H1 (cell line): ENCODE data around the gene NOC4L. TPM values are rescaled to one million over a fixed set of nuclear protein-coding genes. Genes with fewer than 3 reads are reported as not detected.

Experiments used
- CTCF ChIA-PET: fragments of 300-600 bp; sonication (Branson Sonifier 250); formaldehyde crosslinking; loops from one replicate; lab custom pipeline; 2021; ENCODE audit not compliant: partially characterized antibody; lab: Charles Lee
- POLR2A ChIA-PET: fragments of 300-600 bp; sonication (Branson Sonifier 250); formaldehyde crosslinking; loops from one replicate; lab custom pipeline; 2021; ENCODE audit warnings: inconsistent platforms; ENCODE audit not compliant: partially characterized antibody; lab: Charles Lee
- DNase-seq, 2 experiments: peaks; one replicate each; pipeline versions ENCODE4 v3.0.0 to v3.0.0-alpha.2; 2010 to 2022; ENCODE audit warnings: low spot score in 2 of 2, low read depth in 1 of 2, mixed read lengths in 1 of 2
- FAIRE-seq: peaks from 2 replicates; lab custom pipeline; 2011; peaks lifted over from hg19 to GRCh38; lab: Jason Lieb, UNC
- H2AFZ ChIP-seq: 2 replicates; pipeline ENCODE4 v1.8.1; 2012; ENCODE audit warnings: low read length, inconsistent platforms
- H2AK5ac ChIP-seq: 2 replicates; pipeline ENCODE4 v1.6.1; 2013; ENCODE audit warnings: low read depth, low read length
- H2BK120ac ChIP-seq: replicated peaks from 2 replicates; pipeline ENCODE3; 2013; ENCODE audit warnings: low read depth, low read length, inconsistent platforms
- H2BK12ac ChIP-seq: 2 replicates; pipeline ENCODE4 v1.6.1; 2013; ENCODE audit warnings: low read depth, low read length
- H2BK15ac ChIP-seq: 2 replicates; pipeline ENCODE4 v1.6.1; 2013; ENCODE audit warnings: low read length
- H2BK20ac ChIP-seq: 2 replicates; pipeline ENCODE4 v1.6.1; 2013; ENCODE audit warnings: low read length
- H2BK5ac ChIP-seq: 2 replicates; pipeline ENCODE4 v1.6.1; 2013; ENCODE audit warnings: low read depth, low read length
- H3K14ac ChIP-seq: 2 replicates; pipeline ENCODE4 v1.6.1; 2013; ENCODE audit warnings: inconsistent platforms; ENCODE audit not compliant: insufficient read length
- H3K18ac ChIP-seq: 2 replicates; pipeline ENCODE4 v1.6.1; 2013; ENCODE audit warnings: low read length; ENCODE audit errors: extremely low read depth
- H3K23ac ChIP-seq: 2 replicates; pipeline ENCODE4 v1.6.1; 2013; ENCODE audit warnings: inconsistent platforms; ENCODE audit not compliant: insufficient read length
- H3K23me2 ChIP-seq: 2 replicates; pipeline ENCODE4 v1.6.1; 2013; ENCODE audit warnings: low read depth, low read length
- H3K27ac ChIP-seq: 2 replicates; pipeline ENCODE4 v1.6.1; 2011; ENCODE audit warnings: low read depth, low read length, inconsistent platforms
- H3K27me3 ChIP-seq, 4 experiments: replicated peaks in 1 of 4; 1 replicate in 1 of 4; 2 replicates in 3 of 4; pipeline versions ENCODE4 v1.6.1 to v1.8.1; 2011 to 2013; ENCODE audit warnings: low read length in 3 of 4, mild to moderate bottlenecking in 3 of 4, inconsistent platforms in 2 of 4, mixed read lengths in 2 of 4, moderate library complexity in 1 of 4; ENCODE audit not compliant: control insufficient read depth in 3 of 4, insufficient read depth in 3 of 4; ENCODE audit errors: extremely low read depth in 1 of 4
- H3K36me3 ChIP-seq, 4 experiments: 2 replicates each; pipeline versions ENCODE4 v1.6.1 to v1.8.1; 2011 to 2013; ENCODE audit warnings: mild to moderate bottlenecking in 4 of 4, low read length in 3 of 4, moderate library complexity in 2 of 4, control low read depth in 1 of 4, inconsistent platforms in 1 of 4; ENCODE audit not compliant: insufficient read depth in 4 of 4, control insufficient read depth in 2 of 4
- H3K4ac ChIP-seq: replicated peaks from 2 replicates; pipeline ENCODE3; 2013; ENCODE audit warnings: low read length, low read depth, mixed read lengths, inconsistent platforms; ENCODE audit not compliant: insufficient read length
- H3K4me1 ChIP-seq, 4 experiments: replicated peaks in 1 of 4; 1 replicate in 1 of 4; 2 replicates in 3 of 4; pipeline versions ENCODE4 v1.6.1 to v1.8.1; 2011 to 2013; ENCODE audit warnings: low read length in 3 of 4, inconsistent platforms in 2 of 4, mixed read lengths in 1 of 4; ENCODE audit not compliant: insufficient read depth in 4 of 4, control insufficient read depth in 3 of 4
- H3K4me2 ChIP-seq, 2 experiments: 2 replicates each; pipeline versions ENCODE4 v1.6.1 to v1.8.1; 2011 to 2013; ENCODE audit warnings: low read depth in 2 of 2, low read length in 2 of 2, control low read depth in 1 of 2, inconsistent platforms in 1 of 2, mild to moderate bottlenecking in 1 of 2; ENCODE audit not compliant: insufficient read depth in 1 of 2
- H3K4me3 ChIP-seq, 4 experiments: fragments of 200-600, 300-600 bp in 1 of 4; sonication (generic), shearing (Covaris generic), sonication (Bioruptor Twin) in 1 of 4; 2 replicates each; pipeline versions ENCODE4 v1.5.1 to v1.8.1; 2011 to 2016; ENCODE audit warnings: low read length in 4 of 4, low read depth in 3 of 4, control low read depth in 2 of 4, inconsistent platforms in 2 of 4, mild to moderate bottlenecking in 2 of 4, mixed read lengths in 1 of 4, moderate library complexity in 1 of 4; ENCODE audit not compliant: insufficient read depth in 2 of 4; ENCODE audit errors: extremely low read depth in 1 of 4
- H3K56ac ChIP-seq: replicated peaks from 2 replicates; pipeline ENCODE3; 2013; ENCODE audit warnings: low read depth, mild to moderate bottlenecking, mixed read lengths, low read length, inconsistent platforms; ENCODE audit not compliant: insufficient read length
- H3K79me1 ChIP-seq: 2 replicates; pipeline ENCODE4 v1.6.1; 2013; ENCODE audit warnings: low read depth, low read length, control low read depth
- H3K79me2 ChIP-seq, 2 experiments: 2 replicates each; pipeline versions ENCODE4 v1.6.1 to v1.8.1; 2012 to 2013; ENCODE audit warnings: low read length in 2 of 2, mild to moderate bottlenecking in 2 of 2, inconsistent platforms in 1 of 2; ENCODE audit not compliant: insufficient read depth in 2 of 2, control insufficient read depth in 1 of 2
- H3K9ac ChIP-seq, 4 experiments: replicated peaks in 1 of 4; 1 replicate in 1 of 4; 2 replicates in 3 of 4; pipeline versions ENCODE4 v1.6.1 to v1.8.1; 2011 to 2013; ENCODE audit warnings: low read depth in 3 of 4, low read length in 3 of 4, control low read depth in 2 of 4, mild to moderate bottlenecking in 2 of 4, moderate library complexity in 2 of 4, inconsistent platforms in 1 of 4; ENCODE audit errors: extremely low read depth in 1 of 4
- H3K9me3 ChIP-seq, 2 experiments: 2 replicates each; pipeline versions ENCODE4 v1.6.1 to v1.8.1; 2012 to 2013; ENCODE audit warnings: mild to moderate bottlenecking in 2 of 2, moderate library complexity in 2 of 2, control low read depth in 1 of 2, inconsistent platforms in 1 of 2, low read depth in 1 of 2, low read length in 1 of 2, mixed read lengths in 1 of 2; ENCODE audit not compliant: insufficient read depth in 2 of 2
- H4K20me1 ChIP-seq, 2 experiments: replicated peaks in 1 of 2; 2 replicates each; pipeline versions ENCODE3 to v1.8.1; 2011 to 2013; ENCODE audit warnings: inconsistent platforms in 2 of 2, low read length in 2 of 2, mild to moderate bottlenecking in 1 of 2; ENCODE audit not compliant: insufficient read depth in 2 of 2, control insufficient read depth in 1 of 2
- H4K5ac ChIP-seq: 2 replicates; pipeline ENCODE4 v1.6.1; 2013; ENCODE audit warnings: low read length, low read depth, mixed read lengths, inconsistent platforms; ENCODE audit not compliant: insufficient read length
- H4K8ac ChIP-seq: 2 replicates; pipeline ENCODE4 v1.8.0; 2013; ENCODE audit warnings: mild to moderate bottlenecking, moderate library complexity, low read length, inconsistent platforms; ENCODE audit not compliant: insufficient read depth; ENCODE audit errors: extremely low read depth
- H4K91ac ChIP-seq: replicated peaks from 2 replicates; pipeline ENCODE3; 2013; ENCODE audit warnings: low read length, mixed read lengths, inconsistent platforms; ENCODE audit not compliant: insufficient read length
- ASH2L ChIP-seq: fragments of 200-600, 300-600 bp; sonication (generic); IDR thresholded peaks from one replicate; pipeline ENCODE4 v1.7.1; 2017; ENCODE audit warnings: low read length
- BCL11A ChIP-seq, 2 experiments: IDR thresholded peaks; one replicate each; pipeline ENCODE4 v1.6.1; 2011; ENCODE audit warnings: low read depth in 2 of 2, low read length in 2 of 2, mild to moderate bottlenecking in 2 of 2
- CBX8 ChIP-seq: fragments of 300-800, 300-1000 bp; sonication (generic); IDR thresholded peaks from 2 replicates; pipeline ENCODE4 v1.7.1; 2016; ENCODE audit warnings: low read depth, low read length, borderline replicate concordance
- CHD1 ChIP-seq: IDR thresholded peaks from 2 replicates; pipeline ENCODE4 v1.6.1; 2012; ENCODE audit warnings: low read depth, low read length, improper control_type of control experiment
- CREB1 ChIP-seq: IDR thresholded peaks from 2 replicates; pipeline ENCODE4 v1.6.1; 2012; ENCODE audit warnings: inconsistent platforms
- POLR2A ChIP-seq, 2 experiments: IDR thresholded peaks; 1 replicate in 1 of 2; 2 replicates in 1 of 2; pipeline ENCODE4 v1.6.1; 2011; ENCODE audit warnings: low read depth in 2 of 2, low read length in 2 of 2, mild to moderate bottlenecking in 2 of 2; ENCODE audit errors: control extremely low read depth in 1 of 2
- POU5F1 ChIP-seq: IDR thresholded peaks from 2 replicates; pipeline ENCODE4 v1.6.1; 2011; ENCODE audit warnings: low read depth, mild to moderate bottlenecking, low read length, moderate library complexity
- SIRT6 ChIP-seq: IDR thresholded peaks from one replicate; pipeline ENCODE4 v1.7.1; 2012; ENCODE audit warnings: low read length, inconsistent platforms
- TBP ChIP-seq: IDR thresholded peaks from 2 replicates; pipeline ENCODE4 v1.6.1; 2011; ENCODE audit warnings: low read depth, low read length, improper control_type of control experiment
- TCF12 ChIP-seq: IDR thresholded peaks from 2 replicates; pipeline ENCODE4 v1.6.1; 2011; ENCODE audit warnings: low read depth, mild to moderate bottlenecking, low read length
- YY1 ChIP-seq: IDR thresholded peaks from 2 replicates; pipeline ENCODE4 v1.6.1; 2011; ENCODE audit warnings: low read depth, mild to moderate bottlenecking, low read length
- WGBS, 2 experiments: shearing (Covaris generic) in 1 of 2; methylation state at CpG; one replicate each; pipeline versions ENCODE4 v1.1.6 to v1.1.7; 2013 to 2015; ENCODE audit warnings: low lambda C conversion rate in 2 of 2, mixed read lengths in 2 of 2, inconsistent platforms in 1 of 2, low coverage in 1 of 2, missing lambda C conversion rate in 1 of 2; ENCODE audit not compliant: insufficient replicate concordance in 2 of 2, insufficient coverage in 1 of 2, insufficient read length in 1 of 2; ENCODE audit errors: extremely low coverage in 1 of 2, missing lambda C conversion rate in 1 of 2; 5-methylcytosine and 5-hydroxymethylcytosine counted together
- polyA plus RNA-seq, 7 experiments: library from polyadenylated mRNA; depleted of rRNA in 3 of 7; stranded (reverse) in 5 of 7; unstranded in 2 of 7; fragments of >200 nt in 5 of 7; fragments of 200-250 nt in 2 of 7; gene quantifications; 1 replicate in 5 of 7; 2 replicates in 1 of 7; 4 replicates in 1 of 7; pipeline versions ENCODE4 v1.2.1 to v1.2.3, GENCODE V29; 2011 to 2013; ENCODE audit warnings: missing spikeins in 2 of 7, mixed read lengths in 2 of 7
- total RNA-seq: library from RNA; stranded (reverse); fragmentation: NEBNext Ultra II Directional; extraction: Animal tissue kit (Norgen Biotek cat#: 25700); gene quantifications from 2 replicates; pipeline ENCODE4 v1.2.1, GENCODE V29; 2021

NOC4L gene
- total and polyA plus RNA-seq, 2 of the 8 experiments (the other 6 are each of a cell fraction or from before 2014, with no cell fraction given): 26.8 to 40.3 TPM

DNA sequence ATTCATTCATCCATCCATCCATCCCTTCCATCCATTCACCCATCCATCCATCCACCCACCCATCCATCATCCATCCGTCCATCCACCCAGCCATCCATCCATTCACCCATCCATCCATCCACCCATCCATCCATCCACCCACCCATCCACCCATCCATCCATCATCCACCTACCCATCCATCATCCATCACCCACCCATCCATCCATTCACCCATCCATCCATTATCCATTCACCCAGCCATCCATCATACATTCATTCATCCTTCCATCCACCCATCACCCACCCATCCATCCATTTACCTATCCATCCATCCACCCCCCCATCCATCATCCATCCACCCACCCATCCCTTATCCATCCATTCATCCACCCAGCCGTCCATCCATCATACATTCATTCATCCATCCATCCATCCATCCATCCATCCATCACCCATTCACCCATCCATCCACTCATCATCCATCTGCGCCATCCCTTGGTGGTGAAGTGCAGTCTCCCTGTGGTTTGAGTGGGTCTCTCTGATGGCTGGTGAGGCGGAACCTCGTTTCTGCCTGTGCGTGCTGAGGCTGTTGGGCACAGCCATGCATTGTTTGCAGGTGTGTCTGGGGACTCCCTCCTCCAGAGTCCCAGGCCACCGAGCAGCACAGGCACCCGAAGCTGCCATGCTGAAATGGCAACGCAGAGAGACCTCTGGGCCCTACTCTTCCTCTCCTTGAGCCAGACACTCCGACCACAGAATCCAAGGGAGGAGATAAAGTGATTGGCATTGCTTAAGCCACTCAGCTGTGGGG lies 22.7 kb downstream of the NOC4L start:
- TF ChIP-seq ASH2L (no peak), TBP (no peak), BCL11A (IDR thresholded peaks at IDR 0.05; ENCODE audit: low read depth in 2 of 2, low read length in 2 of 2) (no peak), POU5F1 (no peak), CBX8 (no peak), POLR2A (IDR thresholded peaks at IDR 0.05; ENCODE audit: control extremely low read depth in 1 of 2, low read depth in 2 of 2, low read length in 2 of 2) (no peak), TCF12 (no peak), YY1 (no peak), CREB1 (no peak), CHD1 (no peak), SIRT6 (no peak)
- Histone ChIP-seq H3K79me1 (no peaks in the 10 kb centered on the region), H3K4me3 (no peak overlapping the region), H4K5ac (no peak overlapping the region), H3K18ac (no peak overlapping the region), H3K14ac (no peak overlapping the region), H3K23me2 (peaks cover 15% of the 10 kb centered on the region; the same call in 1 of the 2 replicates), H2BK12ac (no peak overlapping the region), H3K56ac (no peak overlapping the region), H3K9ac (no peak overlapping the region), H3K27ac (no peak overlapping the region), H4K8ac (no peak overlapping the region), H2AFZ (no peak overlapping the region), H3K9me3 (no peaks in the 10 kb centered on the region), H2AK5ac (no peak overlapping the region), H3K79me2 (no peaks in the 10 kb centered on the region), H3K4ac (no peak overlapping the region), H2BK15ac (no peak overlapping the region), H4K91ac (no peak overlapping the region), H2BK20ac (no peak overlapping the region), H2BK5ac (no peak overlapping the region), H3K36me3 (no peaks in the 10 kb centered on the region), H3K27me3 (peaks cover 0 to 12% (median 8%) of the 10 kb centered on the region in 4 experiments; a peak in 4 of 7 replicates), H3K23ac (no peak overlapping the region), H2BK120ac (no peak overlapping the region), H4K20me1 (peaks cover 0 to 11% of the 10 kb centered on the region in 2 experiments), H3K4me2 (no peak overlapping the region), H3K4me1 (no peaks in the 10 kb centered on the region; a peak in 1 of 7 replicates)
- FAIRE-seq (no peak), DNase-seq (no peak)
- ChIA-PET CTCF (interaction anchor here (0.9 to 1.4 kb wide), 4 partner anchors 14 to 248 kb away, joined by 3 to 4 read pairs (median 4); no protein-coding TSS in a partner anchor), POLR2A (interaction anchor here (0.6 to 1.5 kb wide), 4 partner anchors 15 to 201 kb away, joined by 3 read pairs; no protein-coding TSS in a partner anchor)
- 91 to 100% methylated on average over 1 to 7 of the region's 10 CpGs for WGBS, 2 experiments
